HFFc6 (cell line): ENCODE measurements around the gene INHBB. TPM values are rescaled to one million over a fixed set of nuclear protein-coding genes. Genes with fewer than 3 reads are reported as not detected.
"Not testable (repeated sequence)": the region's sequence is repeated elsewhere in the genome, so short reads cannot be mapped to it uniquely, and the experiment has no call there.

ENCODE experiments used
- DNase-seq: peaks from one replicate; pipeline ENCODE4 v3.0.0-alpha.2; 2018
- H3K27ac Mint-ChIP-seq: 2 replicates; pipeline ENCODE4 v1.8.0; 2020; ENCODE audit warnings: mild to moderate bottlenecking, mixed read lengths
- H3K27me3 Mint-ChIP-seq: 2 replicates; pipeline ENCODE4 v1.8.0; 2021; ENCODE audit warnings: mild to moderate bottlenecking, moderate library complexity, mixed read lengths; ENCODE audit not compliant: insufficient read depth
- H3K36me3 Mint-ChIP-seq: 2 replicates; pipeline ENCODE4 v1.8.0; 2021; ENCODE audit warnings: low read depth, mixed read lengths
- H3K4me1 Mint-ChIP-seq: 2 replicates; pipeline ENCODE4 v1.8.0; 2020; ENCODE audit warnings: low read depth, mixed read lengths
- H3K4me3 Mint-ChIP-seq: 2 replicates; pipeline ENCODE4 v1.8.0; 2020; ENCODE audit warnings: mild to moderate bottlenecking, moderate library complexity, mixed read lengths
- H3K9me3 Mint-ChIP-seq: 2 replicates; pipeline ENCODE4 v1.8.0; 2020; ENCODE audit warnings: mild to moderate bottlenecking, mixed read lengths
- total RNA-seq, 6 experiments: library from RNA; stranded (reverse); fragmentation: NEBNext Ultra II Directional; extraction: Animal tissue kit (Norgen Biotek cat#: 25700); gene quantifications; 2 replicates in 1 of 6; 3 replicates in 5 of 6; pipeline ENCODE4 v1.2.3, GENCODE V29; 2021
- TF ChIP-seq, protein P1 (sequence below): fragments of 200-600 bp; sonication (generic); IDR thresholded peaks from 2 replicates; pipeline ENCODE4 v1.5.0; 2021; ENCODE audit warnings: antibody characterized with exemption, mild to moderate bottlenecking

Gene INHBB
- total RNA-seq, 6 experiments from 2014 or later, result 0.47 to 1.6 (median 1.1) TPM

GRCh38 chr2:120307482-120307881, 38.5 kb upstream of the INHBB start:
- Mint-ChIP-seq H3K27me3 (peaks cover 4% of the 10 kb centered on the region; the same call in 1 of the 2 replicates), H3K36me3 (no peaks in the 10 kb centered on the region), H3K4me3 (no peak overlapping the region), H3K4me1 (peaks cover under 1% of the 10 kb centered on the region), H3K27ac (no peak overlapping the region), H3K9me3 (no peaks in the 10 kb centered on the region)
- DNase-seq, result no peak
- TF ChIP-seq, protein P1, sequence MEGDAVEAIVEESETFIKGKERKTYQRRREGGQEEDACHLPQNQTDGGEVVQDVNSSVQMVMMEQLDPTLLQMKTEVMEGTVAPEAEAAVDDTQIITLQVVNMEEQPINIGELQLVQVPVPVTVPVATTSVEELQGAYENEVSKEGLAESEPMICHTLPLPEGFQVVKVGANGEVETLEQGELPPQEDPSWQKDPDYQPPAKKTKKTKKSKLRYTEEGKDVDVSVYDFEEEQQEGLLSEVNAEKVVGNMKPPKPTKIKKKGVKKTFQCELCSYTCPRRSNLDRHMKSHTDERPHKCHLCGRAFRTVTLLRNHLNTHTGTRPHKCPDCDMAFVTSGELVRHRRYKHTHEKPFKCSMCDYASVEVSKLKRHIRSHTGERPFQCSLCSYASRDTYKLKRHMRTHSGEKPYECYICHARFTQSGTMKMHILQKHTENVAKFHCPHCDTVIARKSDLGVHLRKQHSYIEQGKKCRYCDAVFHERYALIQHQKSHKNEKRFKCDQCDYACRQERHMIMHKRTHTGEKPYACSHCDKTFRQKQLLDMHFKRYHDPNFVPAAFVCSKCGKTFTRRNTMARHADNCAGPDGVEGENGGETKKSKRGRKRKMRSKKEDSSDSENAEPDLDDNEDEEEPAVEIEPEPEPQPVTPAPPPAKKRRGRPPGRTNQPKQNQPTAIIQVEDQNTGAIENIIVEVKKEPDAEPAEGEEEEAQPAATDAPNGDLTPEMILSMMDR, result no peak

DNA sequence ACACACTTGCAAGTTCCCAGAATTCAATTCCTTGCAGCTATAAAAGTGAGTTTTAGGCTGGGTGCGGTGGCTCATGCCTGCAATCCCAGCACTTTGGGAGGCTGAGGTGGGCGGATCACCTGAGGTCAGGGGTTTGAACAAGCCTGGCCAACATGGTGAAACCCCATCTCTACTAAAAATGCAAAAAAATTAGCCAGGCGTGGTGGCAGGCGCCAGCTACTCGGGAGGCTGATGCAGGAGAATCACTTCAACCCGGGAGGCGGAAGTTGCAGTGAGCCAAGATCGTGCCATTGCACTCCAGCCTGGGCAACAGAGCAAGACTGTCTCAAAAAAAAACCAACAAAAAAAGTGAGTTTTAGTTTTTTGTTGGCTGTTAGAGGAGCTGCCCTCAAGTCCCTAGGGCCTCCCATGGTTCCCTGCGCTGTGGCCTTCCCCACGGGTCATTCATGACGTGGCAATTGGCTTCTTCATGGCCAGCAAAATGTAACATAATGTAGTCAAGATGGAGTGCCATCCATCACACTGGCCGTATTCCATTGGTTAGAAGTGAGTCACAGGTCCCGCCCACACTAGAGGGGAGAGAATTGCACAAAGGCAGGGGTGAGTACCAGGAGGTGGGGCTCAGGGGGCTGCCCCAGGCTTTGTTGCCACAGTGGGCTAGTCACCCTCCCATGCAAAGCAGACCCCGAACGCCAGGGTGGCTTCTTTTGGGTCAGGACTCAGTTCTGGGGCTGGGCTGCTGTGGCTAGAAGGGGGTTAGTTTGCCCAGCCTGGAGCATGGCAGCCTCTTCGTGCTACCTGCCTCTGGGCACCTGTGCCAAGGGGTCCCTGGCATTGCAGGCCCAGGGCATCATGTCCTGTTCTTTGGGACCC, 37.7 kb upstream of the INHBB start:
- Mint-ChIP-seq H3K4me1 (peaks cover 9% of the 10 kb centered on the region), H3K36me3 (no peaks in the 10 kb centered on the region)
- DNase-seq, result no peak

DNA sequence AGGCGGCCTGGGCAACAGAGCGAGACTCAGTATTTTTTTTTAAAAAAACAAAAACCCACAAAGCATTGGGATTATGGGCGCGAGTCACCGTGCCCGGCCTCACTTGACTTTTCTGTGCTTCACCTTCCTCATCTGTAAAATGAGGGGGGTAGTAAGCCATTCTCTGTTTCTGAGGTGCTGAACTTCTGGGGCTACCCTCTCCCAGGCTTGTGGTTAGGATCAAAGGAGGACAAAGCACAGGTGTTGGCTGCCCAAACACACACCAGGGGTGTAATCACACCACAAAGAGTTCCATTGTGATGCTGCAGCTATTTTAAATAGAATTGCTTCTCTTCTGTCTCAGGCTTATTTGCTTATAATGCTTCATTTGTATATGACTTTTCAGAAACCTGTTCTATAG, 35.8 kb upstream of the INHBB start:
- TF ChIP-seq, protein P1, result no peak
- Mint-ChIP-seq H3K36me3 (no peaks in the 10 kb centered on the region), H3K27me3 (peaks cover 3% of the 10 kb centered on the region; the same call in 1 of the 2 replicates), H3K4me3 (no peak overlapping the region), H3K9me3 (no peaks in the 10 kb centered on the region), H3K27ac (no peak overlapping the region), H3K4me1 (peaks cover 19% of the 10 kb centered on the region)
- DNase-seq, result no peak

More for the DNA sequence above, 37.7 kb upstream of the INHBB start:
- no peaks in the 10 kb centered on the region for H3K9me3 Mint-ChIP-seq
- no peak overlapping the region for H3K4me3 Mint-ChIP-seq
- TF ChIP-seq, protein P1, result no peak
- H3K27ac Mint-ChIP-seq, result no peak overlapping the region
- H3K27me3 Mint-ChIP-seq, result peaks cover 4% of the 10 kb centered on the region; the same call in 1 of the 2 replicates

GRCh38 chr2:120310841-120311240, 35.1 kb upstream of the INHBB start:
- not testable (repeated sequence) for H3K27me3 Mint-ChIP-seq, H3K9me3 Mint-ChIP-seq

DNA sequence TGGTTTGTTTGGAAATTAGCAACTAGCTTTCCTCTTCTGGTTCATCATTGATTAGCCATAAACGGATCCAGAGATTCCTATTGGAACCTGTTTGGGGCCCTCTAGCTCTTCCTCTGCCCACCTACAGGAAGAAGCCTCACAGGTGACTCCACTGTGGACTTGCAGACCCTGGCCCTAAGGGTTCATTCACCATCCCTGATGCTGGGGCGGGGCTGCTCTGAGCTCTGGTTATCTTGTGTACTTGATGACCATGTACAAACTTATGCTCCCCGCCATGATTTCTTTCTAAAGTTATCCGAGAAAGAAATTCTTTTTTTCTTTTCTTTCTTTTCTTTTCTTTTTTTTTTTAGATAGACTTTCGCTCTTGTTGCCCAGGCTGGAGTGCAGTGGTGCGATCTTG, 33.9 kb upstream of the INHBB start:
- Mint-ChIP-seq H3K4me1 (peaks cover 19% of the 10 kb centered on the region), H3K4me3 (no peak overlapping the region), H3K27me3 (peaks cover 4% of the 10 kb centered on the region; the same call in 1 of the 2 replicates), H3K36me3 (no peaks in the 10 kb centered on the region), H3K9me3 (no peaks in the 10 kb centered on the region), H3K27ac (no peak overlapping the region)
- TF ChIP-seq, protein P1, result no peak
- DNase-seq, result no peak

More at GRCh38 chr2:120310841-120311240, 35.1 kb upstream of the INHBB start:
- peaks cover 19% of the 10 kb centered on the region for H3K4me1 Mint-ChIP-seq
- not testable (repeated sequence) for H3K4me3 Mint-ChIP-seq, DNase-seq, H3K36me3 Mint-ChIP-seq, H3K27ac Mint-ChIP-seq
